Sigmoid colon (tissue), 4 donors: Measurements from ENCODE around the gene SEPTIN3.

ENCODE experiments used
- CTCF ChIP-seq, 4 experiments: fragments of 450-650 bp in 3 of 4; fragments of 200-600 bp in 1 of 4; IDR thresholded peaks; one replicate each; pipeline ENCODE4 v1.5.1; 2016 to 2019; ENCODE audit warnings: antibody characterized with exemption in 4 of 4, mild to moderate bottlenecking in 3 of 4, moderate library complexity in 2 of 4
- EP300 ChIP-seq, 4 donors: sonication (generic); formaldehyde crosslinking; IDR thresholded peaks; one replicate each; pipeline ENCODE4 v1.6.1; 2017; ENCODE audit warnings: antibody characterized with exemption in 4 of 4
- POLR2A ChIP-seq, 2 donors: fragments of 450-650 bp; IDR thresholded peaks; one replicate each; pipeline ENCODE4 v1.6.1; 2016; ENCODE audit warnings: antibody characterized with exemption in 2 of 2, mild to moderate bottlenecking in 2 of 2, moderate library complexity in 2 of 2

GRCh38 chr22:41992496-41992895, 23.3 kb downstream of the SEPTIN3 start:
- no peak for TF ChIP-seq CTCF (IDR thresholded peaks at IDR 0.05)
- TF ChIP-seq POLR2A (IDR thresholded peaks at IDR 0.05): no peak
- no peak for TF ChIP-seq EP300 (IDR thresholded peaks at IDR 0.05)
